Hepatocyte (in vitro differentiated cells): Measurements from ENCODE around the gene PALLD. TPM values are rescaled to one million over a fixed set of nuclear protein-coding genes. Genes with fewer than 3 reads are reported as not detected.

Experiments used
- DNase-seq: peaks from one replicate; pipeline ENCODE4 v3.0.0-alpha.2; 2016; ENCODE audit warnings: low spot score
- H2AFZ ChIP-seq: fragments of 200-600 bp; sonication (generic); 2 replicates; pipeline ENCODE4 v1.6.0; 2016; ENCODE audit warnings: antibody characterized with exemption, mild to moderate bottlenecking
- H3K27ac ChIP-seq: fragments of 200-600 bp; sonication (generic); 2 replicates; pipeline ENCODE4 v1.5.1; 2016; ENCODE audit warnings: mild to moderate bottlenecking
- H3K27me3 ChIP-seq: fragments of 200-600 bp; sonication (generic); 2 replicates; pipeline ENCODE4 v1.6.1; 2016
- H3K36me3 ChIP-seq: fragments of 200-600 bp; sonication (generic); replicated peaks from 2 replicates; pipeline ENCODE4 v1.5.1; 2016; ENCODE audit warnings: low read depth; ENCODE audit not compliant: insufficient read depth
- H3K4me1 ChIP-seq: fragments of 200-600 bp; sonication (generic); 2 replicates; pipeline ENCODE4 v1.5.1; 2016; ENCODE audit warnings: mild to moderate bottlenecking, moderate library complexity; ENCODE audit not compliant: insufficient read depth
- H3K4me2 ChIP-seq: fragments of 200-600 bp; sonication (generic); 2 replicates; pipeline ENCODE4 v1.6.0; 2016
- H3K4me3 ChIP-seq: fragments of 200-600 bp; sonication (generic); 2 replicates; pipeline ENCODE4 v1.5.1; 2016; ENCODE audit warnings: mild to moderate bottlenecking
- H3K79me2 ChIP-seq: fragments of 200-600 bp; sonication (generic); 2 replicates; pipeline ENCODE4 v1.6.0; 2017; ENCODE audit warnings: mild to moderate bottlenecking
- H3K9me2 ChIP-seq: fragments of 200-600 bp; sonication (generic); replicated peaks from 2 replicates; pipeline ENCODE4 v1.6.0; 2017; ENCODE audit warnings: mild to moderate bottlenecking; ENCODE audit not compliant: insufficient read depth
- H3K9me3 ChIP-seq: fragments of 200-600 bp; sonication (generic); 2 replicates; pipeline ENCODE4 v1.5.1; 2016; ENCODE audit warnings: low read depth, mild to moderate bottlenecking
- H4K20me1 ChIP-seq: fragments of 200-600 bp; sonication (generic); 2 replicates; pipeline ENCODE4 v1.6.0; 2016; ENCODE audit warnings: mild to moderate bottlenecking; ENCODE audit not compliant: insufficient read depth, poor library complexity, severe bottlenecking
- EZH2 ChIP-seq: fragments of 200-600 bp; sonication (generic); IDR thresholded peaks from 2 replicates; pipeline ENCODE4 v1.6.1; 2016; ENCODE audit warnings: antibody characterized with exemption, mild to moderate bottlenecking, borderline replicate concordance
- EZH2phosphoT487 ChIP-seq: fragments of 200-600 bp; sonication (generic); IDR thresholded peaks from one replicate; pipeline ENCODE4 v1.6.1; 2018; ENCODE audit warnings: antibody characterized with exemption, mild to moderate bottlenecking, low read depth, moderate library complexity; ENCODE audit not compliant: unreplicated experiment, severe bottlenecking
- WGBS: methylation state at CpG from one replicate; pipeline ENCODE4 v1.1.6; 2016; ENCODE audit warnings: low lambda C conversion rate; ENCODE audit errors: missing lambda C conversion rate; 5-methylcytosine and 5-hydroxymethylcytosine counted together
- polyA plus RNA-seq: library from polyadenylated mRNA; unstranded; fragments of >200 nt; fragmentation: Nextera tagmentation; extraction: Ambion mirVana; gene quantifications from 2 replicates; pipeline ENCODE4 v1.2.1, GENCODE V29; 2016
- total RNA-seq: library from RNA; depleted of rRNA; stranded (reverse); fragments of >200 nt; gene quantifications from 2 replicates; pipeline ENCODE4 v1.2.3, GENCODE V29; 2014
- TF ChIP-seq, protein P1 (sequence below): fragments of 200-600 bp; sonication (generic); IDR thresholded peaks from 2 replicates; pipeline ENCODE4 v1.5.1; 2016; ENCODE audit warnings: antibody characterized with exemption, mild to moderate bottlenecking; ENCODE audit not compliant: poor library complexity

The PALLD gene
- total and polyA plus RNA-seq, 2 experiments from 2014 or later = 82.7 to 85.2 TPM

GRCh38 chr4:168537571-168537970 is 40.7 kb downstream of the PALLD start:
- Histone ChIP-seq H3K27ac (no peak overlapping the region), H3K4me1 (no peaks in the 10 kb centered on the region), H3K9me2 (no peaks in the 10 kb centered on the region), H3K27me3 (no peaks in the 10 kb centered on the region), H3K4me3 (no peak overlapping the region), H2AFZ (peak overlapping the region; percentile 3), H3K36me3 (no peaks in the 10 kb centered on the region), H3K9me3 (no peaks in the 10 kb centered on the region), H4K20me1 (no peaks in the 10 kb centered on the region), H3K4me2 (no peak overlapping the region), H3K79me2 (no peaks in the 10 kb centered on the region)
- 67% methylated on average over 3 of the region's 3 CpGs for WGBS
- no peak for DNase-seq
- TF ChIP-seq EZH2 = no peak
- TF ChIP-seq EZH2phosphoT487 = no peak
- TF ChIP-seq, protein P1, sequence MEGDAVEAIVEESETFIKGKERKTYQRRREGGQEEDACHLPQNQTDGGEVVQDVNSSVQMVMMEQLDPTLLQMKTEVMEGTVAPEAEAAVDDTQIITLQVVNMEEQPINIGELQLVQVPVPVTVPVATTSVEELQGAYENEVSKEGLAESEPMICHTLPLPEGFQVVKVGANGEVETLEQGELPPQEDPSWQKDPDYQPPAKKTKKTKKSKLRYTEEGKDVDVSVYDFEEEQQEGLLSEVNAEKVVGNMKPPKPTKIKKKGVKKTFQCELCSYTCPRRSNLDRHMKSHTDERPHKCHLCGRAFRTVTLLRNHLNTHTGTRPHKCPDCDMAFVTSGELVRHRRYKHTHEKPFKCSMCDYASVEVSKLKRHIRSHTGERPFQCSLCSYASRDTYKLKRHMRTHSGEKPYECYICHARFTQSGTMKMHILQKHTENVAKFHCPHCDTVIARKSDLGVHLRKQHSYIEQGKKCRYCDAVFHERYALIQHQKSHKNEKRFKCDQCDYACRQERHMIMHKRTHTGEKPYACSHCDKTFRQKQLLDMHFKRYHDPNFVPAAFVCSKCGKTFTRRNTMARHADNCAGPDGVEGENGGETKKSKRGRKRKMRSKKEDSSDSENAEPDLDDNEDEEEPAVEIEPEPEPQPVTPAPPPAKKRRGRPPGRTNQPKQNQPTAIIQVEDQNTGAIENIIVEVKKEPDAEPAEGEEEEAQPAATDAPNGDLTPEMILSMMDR = no peak

DNA sequence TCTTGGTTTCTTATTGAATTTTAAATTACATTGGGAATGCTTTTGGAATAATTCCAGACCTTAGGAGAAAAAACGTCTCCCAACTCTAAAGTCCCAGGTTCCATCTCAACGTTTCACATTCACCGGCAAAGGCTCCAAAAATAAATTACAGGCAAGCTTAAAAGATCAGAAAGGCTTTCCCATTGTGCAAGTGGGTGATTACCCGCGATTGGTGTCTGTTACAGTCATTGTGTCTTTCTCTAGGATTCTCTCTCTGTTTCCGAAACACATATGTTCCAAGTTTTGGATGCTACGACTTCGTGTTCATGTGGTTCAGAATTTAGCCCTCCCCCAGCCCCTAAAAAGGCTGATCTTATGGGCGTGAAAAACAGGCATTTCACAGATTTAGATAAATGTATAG is 41.8 kb downstream of the PALLD start:
- Histone ChIP-seq H3K4me3 (no peak overlapping the region), H3K27ac (no peak overlapping the region), H3K9me2 (no peaks in the 10 kb centered on the region), H3K9me3 (no peaks in the 10 kb centered on the region), H3K27me3 (no peaks in the 10 kb centered on the region), H3K4me2 (no peak overlapping the region), H2AFZ (no peak overlapping the region), H3K4me1 (no peaks in the 10 kb centered on the region), H3K79me2 (no peaks in the 10 kb centered on the region), H3K36me3 (no peaks in the 10 kb centered on the region), H4K20me1 (no peaks in the 10 kb centered on the region)
- WGBS = 77% methylated on average over 9 of the region's 9 CpGs
- no peak for DNase-seq
- TF ChIP-seq, protein P1 = no peak
- no peak for TF ChIP-seq EZH2phosphoT487
- no peak for TF ChIP-seq EZH2

DNA sequence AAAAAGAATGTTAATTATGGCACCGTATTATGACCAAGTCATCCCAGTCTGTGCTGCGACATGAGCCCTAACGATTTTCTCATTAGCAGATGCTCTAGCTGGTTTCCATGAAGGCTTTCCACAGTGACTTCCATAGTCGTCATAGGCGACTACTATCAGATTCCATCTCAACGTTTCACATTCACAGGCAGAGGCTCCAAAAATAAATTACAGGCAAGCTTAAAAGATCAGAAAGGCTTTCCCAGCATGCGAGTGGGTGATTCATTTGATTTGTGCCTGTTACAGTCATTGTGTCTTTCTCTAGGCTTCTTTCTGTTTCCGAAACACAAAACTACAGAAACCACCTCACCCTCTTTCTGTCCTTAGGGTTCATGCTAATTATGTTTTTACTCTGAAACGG is 43.2 kb downstream of the PALLD start:
- WGBS = 60% methylated on average over 9 of the region's 9 CpGs
- H3K4me3 ChIP-seq = no peak overlapping the region

More for the DNA sequence above, 43.2 kb downstream of the PALLD start:
- Histone ChIP-seq H3K9me3 (no peaks in the 10 kb centered on the region), H3K4me2 (no peak overlapping the region), H2AFZ (no peak overlapping the region), H3K36me3 (no peaks in the 10 kb centered on the region), H4K20me1 (no peaks in the 10 kb centered on the region), H3K27me3 (no peaks in the 10 kb centered on the region), H3K79me2 (no peaks in the 10 kb centered on the region), H3K4me1 (no peaks in the 10 kb centered on the region), H3K27ac (no peak overlapping the region), H3K9me2 (no peaks in the 10 kb centered on the region)
- no peak for DNase-seq
- TF ChIP-seq EZH2phosphoT487 (no peak), EZH2 (no peak)
- TF ChIP-seq, protein P1 = no peak
